ENCODE results near the gene ECHDC3. TPM values are rescaled to one million over a fixed set of nuclear protein-coding genes. Genes with fewer than 3 reads are reported as not detected.

The ECHDC3 gene
- total and polyA plus RNA-seq, 2 donors (not counting 3 experiments of a cell fraction or from before 2014, with no cell fraction given) = 6.0 to 7.3 TPM

- no peaks in the 10 kb centered on the region for H3K9me1 ChIP-seq (replicated peaks; ENCODE audit: control insufficient read depth, extremely low read depth, insufficient read depth, low read length)
- no peak overlapping the region for H2AFZ ChIP-seq (ENCODE audit: low read depth, low read length)
- intact Hi-C loops (cut with micrococcal nuclease) (no loop called here), dilution Hi-C loops (cut with MboI; ENCODE audit: extremely low pct_ligation_motif_present, low sequenced_read_pairs) (loop anchor here (25.0 kb wide), 1 partner anchor 249 kb away; no protein-coding TSS in a partner anchor)
- H3K9me3 ChIP-seq (replicated peaks; ENCODE audit: control insufficient read depth, insufficient read depth, low read length) = no peaks in the 10 kb centered on the region
- FAIRE-seq = no peak
- peaks cover 10% of the 10 kb centered on the region for H3K4me1 ChIP-seq (ENCODE audit: control insufficient read depth, extremely low read depth, insufficient read depth, low read length)
- no peak overlapping the region for H3K4me3 ChIP-seq (replicated peaks in 1 of 3; ENCODE audit: insufficient read depth in 1 of 3, low read depth in 1 of 3, low read length in 3 of 3)
- no peak overlapping the region for H3K9ac ChIP-seq (replicated peaks; ENCODE audit: extremely low read depth, insufficient read depth, low read length)
- H3K27ac ChIP-seq (ENCODE audit: insufficient read depth, low read depth, low read length) = no peak overlapping the region
- CTCF ChIA-PET = interaction anchor here (1.6 to 1.8 kb wide), 2 partner anchors 225 to 337 kb away, joined by 4 read pairs; no protein-coding TSS in a partner anchor
- peaks cover 0 to 1% of the 10 kb centered on the region in 2 experiments for H3K27me3 ChIP-seq (ENCODE audit: control insufficient read depth in 2 of 2, insufficient read depth in 2 of 2, low read length in 2 of 2)
- H3K79me2 ChIP-seq (ENCODE audit: control insufficient read depth, insufficient read depth, low read length) = no peaks in the 10 kb centered on the region
- H3K36me3 ChIP-seq (ENCODE audit: control insufficient read depth in 2 of 2, extremely low read depth in 1 of 2, insufficient read depth in 2 of 2, low read length in 2 of 2) = no peaks in the 10 kb centered on the region
- POLR2A ChIA-PET = no interaction called here
- no peak overlapping the region for H3K4me2 ChIP-seq (ENCODE audit: insufficient read depth, low read length)
- DNase-seq (ENCODE audit: low read depth, low spot score) = no peak
- no TSS peak for BruUV-seq (replicated peaks)
- H4K20me1 ChIP-seq (replicated peaks; ENCODE audit: control insufficient read depth, extremely low read depth, insufficient read depth, low read length) = no peaks in the 10 kb centered on the region
- TF ChIP-seq POLR2A (IDR thresholded peaks at IDR 0.05; ENCODE audit: low read depth, low read length) = no peak
- no peak for TF ChIP-seq MYC (IDR thresholded peaks at IDR 0.05; ENCODE audit: low read depth, low read length)
- TF ChIP-seq POLR2AphosphoS5 (IDR thresholded peaks at IDR 0.05; ENCODE audit: insufficient read depth, low read depth, low read length) = no peak
- no peak for TF ChIP-seq MAX (IDR thresholded peaks at IDR 0.05; ENCODE audit: insufficient read depth, insufficient read length)
- TF ChIP-seq FOS (IDR thresholded peaks at IDR 0.05; ENCODE audit: borderline replicate concordance, insufficient read depth, low read length) = no peak
- TF ChIP-seq JUN (IDR thresholded peaks at IDR 0.05; ENCODE audit: borderline replicate concordance, insufficient read depth, insufficient read length, low read depth) = no peak
- no peak for TF ChIP-seq CTCF (IDR thresholded peaks at IDR 0.05; ENCODE audit: extremely low read depth in 1 of 2, insufficient read depth in 1 of 2, low read depth in 1 of 2, low read length in 2 of 2)
- no peak for TF ChIP-seq GATA2 (IDR thresholded peaks at IDR 0.05; ENCODE audit: insufficient read depth, insufficient read length, low read depth, low read length)
- no peak for TF ChIP-seq EZH2 (IDR thresholded peaks at IDR 0.05; ENCODE audit: borderline replicate concordance, low read depth, low read length, severe bottlenecking)
Measured at GRCh38 chr10:11761431-11761830, 19.2 kb downstream of the ECHDC3 start.
